HEK293 (cell line): ENCODE results near the gene DACT2.

ENCODE experiments used
- CTCF ChIA-PET: fragments of 350-600 bp; formaldehyde crosslinking; extraction: SDS; loops from one replicate; lab custom pipeline; 2021; ENCODE audit warnings: antibody characterized with exemption; lab: Yijun Ruan, JAX
- POLR2A ChIA-PET: fragments of 300-600 bp; formaldehyde crosslinking; extraction: SDS; loops from one replicate; lab custom pipeline; 2020; ENCODE audit warnings: antibody characterized with exemption, inconsistent platforms; lab: Yijun Ruan, JAX
- H3K27ac ChIP-seq: fragments of 200-500 bp; sonication (Bioruptor generic); 2 replicates; pipeline ENCODE4 v1.5.1; 2014; ENCODE audit warnings: low read depth, low read length, control low read depth, inconsistent platforms; ENCODE audit errors: extremely low read depth
- H3K36me3 ChIP-seq, 2 experiments: fragments of 200-500 bp in 1 of 2; sonication (Bioruptor generic) in 1 of 2; 1 replicate in 1 of 2; 2 replicates in 1 of 2; pipeline ENCODE4 v1.5.1; 2014 to 2017; ENCODE audit warnings: inconsistent platforms in 2 of 2, low read length in 2 of 2; ENCODE audit not compliant: control insufficient read depth in 2 of 2, insufficient read depth in 1 of 2
- H3K4me1 ChIP-seq: fragments of 200-500 bp; sonication (Bioruptor generic); 2 replicates; pipeline ENCODE4 v1.5.1; 2014; ENCODE audit warnings: mild to moderate bottlenecking, low read length, inconsistent platforms; ENCODE audit not compliant: control insufficient read depth, insufficient read depth
- H3K4me3 ChIP-seq: 2 replicates; pipeline ENCODE4 v1.5.1; 2011; ENCODE audit warnings: low read depth, mild to moderate bottlenecking, control low read depth, low read length, moderate library complexity
- H3K9me3 ChIP-seq: fragments of 200-500 bp; sonication (Bioruptor generic); 2 replicates; pipeline ENCODE4 v1.5.1; 2014; ENCODE audit warnings: low read depth, low read length, inconsistent platforms; ENCODE audit not compliant: control insufficient read depth, insufficient read depth
- GLIS1 ChIP-seq: fragments of 450-650 bp; formaldehyde crosslinking; IDR thresholded peaks from 2 replicates; pipeline ENCODE4 v1.5.1; 2016; ENCODE audit warnings: missing biosample characterization, missing genetic modification characterization
- ZBTB26 ChIP-seq: fragments of 450-650 bp; formaldehyde crosslinking; optimal IDR thresholded peaks from 2 replicates; pipeline ENCODE3; 2016; ENCODE audit warnings: missing biosample characterization, mild to moderate bottlenecking, missing genetic modification characterization
- ZNF10 ChIP-seq: fragments of 450-650 bp; formaldehyde crosslinking; IDR thresholded peaks from 2 replicates; pipeline ENCODE4 v1.5.1; 2017; ENCODE audit warnings: missing biosample characterization, missing genetic modification characterization
- ZNF148 ChIP-seq: fragments of 450-650 bp; formaldehyde crosslinking; IDR thresholded peaks from 2 replicates; pipeline ENCODE4 v1.5.0; 2017; ENCODE audit warnings: missing biosample characterization, missing genetic modification characterization, borderline replicate concordance
- ZNF350 ChIP-seq: fragments of 450-650 bp; formaldehyde crosslinking; IDR thresholded peaks from 2 replicates; pipeline ENCODE4 v1.5.0; 2017; ENCODE audit warnings: missing biosample characterization, mild to moderate bottlenecking, missing genetic modification characterization
- ZNF416 ChIP-seq: fragments of 450-650 bp; formaldehyde crosslinking; IDR thresholded peaks from 2 replicates; pipeline ENCODE4 v1.5.1; 2016; ENCODE audit warnings: missing biosample characterization, missing genetic modification characterization
- ZNF426 ChIP-seq: fragments of 450-650 bp; formaldehyde crosslinking; IDR thresholded peaks from 2 replicates; pipeline ENCODE4 v1.5.1; 2017; ENCODE audit warnings: missing biosample characterization, missing genetic modification characterization, mild to moderate bottlenecking, inconsistent platforms, moderate library complexity
- ZNF48 ChIP-seq: fragments of 450-650 bp; formaldehyde crosslinking; IDR thresholded peaks from 2 replicates; pipeline ENCODE4 v1.5.1; 2016; ENCODE audit warnings: missing biosample characterization, missing genetic modification characterization
- ZNF555 ChIP-seq: fragments of 450-650 bp; formaldehyde crosslinking; conservative IDR thresholded peaks from 2 replicates; pipeline ENCODE4 v1.5.1; 2017; ENCODE audit warnings: missing biosample characterization, mild to moderate bottlenecking, missing genetic modification characterization, inconsistent platforms
- ZNF600 ChIP-seq: fragments of 450-650 bp; formaldehyde crosslinking; IDR thresholded peaks from 2 replicates; pipeline ENCODE4 v1.5.1; 2016; ENCODE audit warnings: missing biosample characterization, missing genetic modification characterization
- ZNF76 ChIP-seq: fragments of 450-650 bp; formaldehyde crosslinking; IDR thresholded peaks from 2 replicates; pipeline ENCODE4; 2016; ENCODE audit warnings: low read depth, missing biosample characterization, missing genetic modification characterization, borderline replicate concordance
- TF ChIP-seq, protein P1 (sequence below): fragments of 450-650 bp; formaldehyde crosslinking; IDR thresholded peaks from 2 replicates; pipeline ENCODE4 v1.5.1; 2017; ENCODE audit warnings: missing biosample characterization, mild to moderate bottlenecking, missing genetic modification characterization, moderate library complexity
- TF ChIP-seq, protein P2 (sequence below): fragments of 450-650 bp; formaldehyde crosslinking; IDR thresholded peaks from 2 replicates; pipeline ENCODE4 v1.5.1; 2016; ENCODE audit warnings: missing biosample characterization, missing genetic modification characterization, borderline replicate concordance
- TF ChIP-seq, protein P3 (sequence below): fragments of 450-650 bp; formaldehyde crosslinking; IDR thresholded peaks from 2 replicates; pipeline ENCODE4 v1.5.1; 2016; ENCODE audit warnings: missing biosample characterization, missing genetic modification characterization
- TF ChIP-seq, protein P4 (sequence below): fragments of 450-650 bp; formaldehyde crosslinking; IDR thresholded peaks from 2 replicates; pipeline ENCODE4 v1.5.1; 2016; ENCODE audit warnings: missing biosample characterization, missing genetic modification characterization, borderline replicate concordance

Gene DACT2

DNA sequence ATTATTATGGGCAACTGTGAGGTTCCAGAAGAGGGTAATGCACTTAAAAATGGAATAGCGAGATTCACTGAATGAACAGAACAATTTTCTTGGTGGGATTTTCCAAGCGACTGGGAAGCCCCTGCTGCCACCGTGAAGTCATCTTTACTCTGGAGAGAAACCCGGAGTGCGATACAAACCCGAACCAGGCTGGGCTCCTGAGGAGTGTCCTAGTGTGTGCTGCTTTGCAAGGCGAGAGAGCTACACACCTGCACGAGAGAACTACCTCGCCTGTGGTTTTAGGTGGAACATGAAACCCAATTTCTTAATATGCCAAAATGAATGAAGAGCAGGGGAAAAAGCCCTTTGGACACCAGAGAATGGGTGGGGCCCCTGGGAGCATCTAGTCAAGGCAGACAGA lies 33.5 kb upstream of the DACT2 start (continued):
- TF ChIP-seq, protein P1, sequence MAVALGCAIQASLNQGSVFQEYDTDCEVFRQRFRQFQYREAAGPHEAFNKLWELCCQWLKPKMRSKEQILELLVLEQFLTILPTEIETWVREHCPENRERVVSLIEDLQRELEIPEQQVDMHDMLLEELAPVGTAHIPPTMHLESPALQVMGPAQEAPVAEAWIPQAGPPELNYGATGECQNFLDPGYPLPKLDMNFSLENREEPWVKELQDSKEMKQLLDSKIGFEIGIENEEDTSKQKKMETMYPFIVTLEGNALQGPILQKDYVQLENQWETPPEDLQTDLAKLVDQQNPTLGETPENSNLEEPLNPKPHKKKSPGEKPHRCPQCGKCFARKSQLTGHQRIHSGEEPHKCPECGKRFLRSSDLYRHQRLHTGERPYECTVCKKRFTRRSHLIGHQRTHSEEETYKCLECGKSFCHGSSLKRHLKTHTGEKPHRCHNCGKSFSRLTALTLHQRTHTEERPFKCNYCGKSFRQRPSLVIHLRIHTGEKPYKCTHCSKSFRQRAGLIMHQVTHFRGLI (tag by site-specific recombination), result no peak
- TF ChIP-seq ZNF48 (tag by site-specific recombination) (no peak), ZNF76 (tag by site-specific recombination) (no peak), ZNF426 (no peak), ZNF416 (tag by site-specific recombination) (no peak), ZNF600 (no peak)
- TF ChIP-seq, protein P2, sequence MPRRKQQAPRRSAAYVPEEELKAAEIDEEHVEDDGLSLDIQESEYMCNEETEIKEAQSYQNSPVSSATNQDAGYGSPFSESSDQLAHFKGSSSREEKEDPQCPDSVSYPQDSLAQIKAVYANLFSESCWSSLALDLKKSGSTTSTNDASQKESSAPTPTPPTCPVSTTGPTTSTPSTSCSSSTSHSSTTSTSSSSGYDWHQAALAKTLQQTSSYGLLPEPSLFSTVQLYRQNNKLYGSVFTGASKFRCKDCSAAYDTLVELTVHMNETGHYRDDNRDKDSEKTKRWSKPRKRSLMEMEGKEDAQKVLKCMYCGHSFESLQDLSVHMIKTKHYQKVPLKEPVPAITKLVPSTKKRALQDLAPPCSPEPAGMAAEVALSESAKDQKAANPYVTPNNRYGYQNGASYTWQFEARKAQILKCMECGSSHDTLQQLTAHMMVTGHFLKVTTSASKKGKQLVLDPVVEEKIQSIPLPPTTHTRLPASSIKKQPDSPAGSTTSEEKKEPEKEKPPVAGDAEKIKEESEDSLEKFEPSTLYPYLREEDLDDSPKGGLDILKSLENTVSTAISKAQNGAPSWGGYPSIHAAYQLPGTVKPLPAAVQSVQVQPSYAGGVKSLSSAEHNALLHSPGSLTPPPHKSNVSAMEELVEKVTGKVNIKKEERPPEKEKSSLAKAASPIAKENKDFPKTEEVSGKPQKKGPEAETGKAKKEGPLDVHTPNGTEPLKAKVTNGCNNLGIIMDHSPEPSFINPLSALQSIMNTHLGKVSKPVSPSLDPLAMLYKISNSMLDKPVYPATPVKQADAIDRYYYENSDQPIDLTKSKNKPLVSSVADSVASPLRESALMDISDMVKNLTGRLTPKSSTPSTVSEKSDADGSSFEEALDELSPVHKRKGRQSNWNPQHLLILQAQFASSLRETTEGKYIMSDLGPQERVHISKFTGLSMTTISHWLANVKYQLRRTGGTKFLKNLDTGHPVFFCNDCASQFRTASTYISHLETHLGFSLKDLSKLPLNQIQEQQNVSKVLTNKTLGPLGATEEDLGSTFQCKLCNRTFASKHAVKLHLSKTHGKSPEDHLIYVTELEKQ (tag by site-specific recombination), result no peak
- TF ChIP-seq, protein P3, sequence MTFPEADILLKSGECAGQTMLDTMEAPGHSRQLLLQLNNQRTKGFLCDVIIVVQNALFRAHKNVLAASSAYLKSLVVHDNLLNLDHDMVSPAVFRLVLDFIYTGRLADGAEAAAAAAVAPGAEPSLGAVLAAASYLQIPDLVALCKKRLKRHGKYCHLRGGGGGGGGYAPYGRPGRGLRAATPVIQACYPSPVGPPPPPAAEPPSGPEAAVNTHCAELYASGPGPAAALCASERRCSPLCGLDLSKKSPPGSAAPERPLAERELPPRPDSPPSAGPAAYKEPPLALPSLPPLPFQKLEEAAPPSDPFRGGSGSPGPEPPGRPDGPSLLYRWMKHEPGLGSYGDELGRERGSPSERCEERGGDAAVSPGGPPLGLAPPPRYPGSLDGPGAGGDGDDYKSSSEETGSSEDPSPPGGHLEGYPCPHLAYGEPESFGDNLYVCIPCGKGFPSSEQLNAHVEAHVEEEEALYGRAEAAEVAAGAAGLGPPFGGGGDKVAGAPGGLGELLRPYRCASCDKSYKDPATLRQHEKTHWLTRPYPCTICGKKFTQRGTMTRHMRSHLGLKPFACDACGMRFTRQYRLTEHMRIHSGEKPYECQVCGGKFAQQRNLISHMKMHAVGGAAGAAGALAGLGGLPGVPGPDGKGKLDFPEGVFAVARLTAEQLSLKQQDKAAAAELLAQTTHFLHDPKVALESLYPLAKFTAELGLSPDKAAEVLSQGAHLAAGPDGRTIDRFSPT (tag by site-specific recombination), result no peak

GRCh38 chr6:168352096-168352495 lies 32.5 kb upstream of the DACT2 start:
- H3K4me3 ChIP-seq, result no peak overlapping the region
- POLR2A ChIA-PET, result no interaction called here
- no peaks in the 10 kb centered on the region for H3K36me3 ChIP-seq
- TF ChIP-seq ZBTB26, result no peak
- TF ChIP-seq GLIS1 (tag by site-specific recombination), result peak; percentile 32; the same call in 1 of the 2 replicates
- TF ChIP-seq, all 188 proteins: peak for 1
- CTCF ChIA-PET, result interaction anchor here (0.7 kb wide), 1 partner anchor 185 kb away, joined by 3 read pairs; no protein-coding TSS in a partner anchor
- H3K4me1 ChIP-seq, result no peaks in the 10 kb centered on the region
- H3K27ac ChIP-seq, result no peak overlapping the region
- no peaks in the 10 kb centered on the region for H3K9me3 ChIP-seq

DNA sequence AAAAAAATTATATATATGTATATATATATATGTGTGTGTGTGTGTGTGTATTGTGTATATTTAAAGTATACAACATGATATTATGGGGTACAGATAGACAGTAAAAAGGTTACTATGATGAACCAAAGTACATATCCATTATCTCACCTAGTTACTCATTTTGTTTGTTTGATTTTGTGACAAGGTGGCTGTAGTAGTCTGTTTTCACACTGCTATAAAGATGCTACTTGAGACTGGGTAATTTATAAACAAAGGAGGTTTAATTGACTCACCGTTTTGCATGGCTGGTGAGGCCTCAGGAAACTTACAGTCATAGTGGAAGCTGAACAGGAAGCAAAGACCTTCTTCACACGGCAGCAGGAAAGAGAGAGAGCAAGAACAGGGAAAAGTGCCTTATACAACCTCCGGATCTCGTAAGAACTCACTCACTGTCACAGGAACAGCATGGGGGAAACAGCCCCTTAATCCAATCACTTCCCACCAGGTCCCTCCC lies 30.2 kb upstream of the DACT2 start:
- H3K4me3 ChIP-seq, result no peak overlapping the region
- no peaks in the 10 kb centered on the region for H3K36me3 ChIP-seq
- ChIA-PET CTCF (interaction anchor here (0.6 kb wide), 1 partner anchor 318 kb away, joined by 3 read pairs; no protein-coding TSS in a partner anchor), POLR2A (no interaction called here)
- H3K27ac ChIP-seq, result no peak overlapping the region
- no peaks in the 10 kb centered on the region for H3K9me3 ChIP-seq
- no peaks in the 10 kb centered on the region for H3K4me1 ChIP-seq
- no peak for TF ChIP-seq ZNF148
- TF ChIP-seq, protein P4, sequence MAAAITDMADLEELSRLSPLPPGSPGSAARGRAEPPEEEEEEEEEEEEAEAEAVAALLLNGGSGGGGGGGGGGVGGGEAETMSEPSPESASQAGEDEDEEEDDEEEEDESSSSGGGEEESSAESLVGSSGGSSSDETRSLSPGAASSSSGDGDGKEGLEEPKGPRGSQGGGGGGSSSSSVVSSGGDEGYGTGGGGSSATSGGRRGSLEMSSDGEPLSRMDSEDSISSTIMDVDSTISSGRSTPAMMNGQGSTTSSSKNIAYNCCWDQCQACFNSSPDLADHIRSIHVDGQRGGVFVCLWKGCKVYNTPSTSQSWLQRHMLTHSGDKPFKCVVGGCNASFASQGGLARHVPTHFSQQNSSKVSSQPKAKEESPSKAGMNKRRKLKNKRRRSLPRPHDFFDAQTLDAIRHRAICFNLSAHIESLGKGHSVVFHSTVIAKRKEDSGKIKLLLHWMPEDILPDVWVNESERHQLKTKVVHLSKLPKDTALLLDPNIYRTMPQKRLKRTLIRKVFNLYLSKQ (tag by site-specific recombination), result no peak
- no peak for TF ChIP-seq ZNF10
- no peak for TF ChIP-seq ZNF555 (tag by site-specific recombination)
- TF ChIP-seq ZNF350 (tag by site-specific recombination), result no peak
